ENCODE results near the gene IRAK3. TPM values are rescaled to one million over a fixed set of nuclear protein-coding genes. Genes with fewer than 3 reads are reported as not detected.
"Not testable (repeated sequence)": the region's sequence is repeated elsewhere in the genome, so short reads cannot be mapped to it uniquely, and the experiment has no call there.

IRAK3 gene
- total RNA-seq, 2 experiments from 2014 or later, result 0.21 to 0.25 TPM

- ChIA-PET POLR2A (no interaction called here), CTCF (interaction anchor here (0.8 kb wide), 2 partner anchors 9 to 23 kb away, joined by 3 read pairs; no protein-coding TSS in a partner anchor)
Observed at GRCh38 chr12:66199831-66200509, 11.0 kb downstream of the IRAK3 start.

- ChIA-PET CTCF (interaction anchor here (0.6 kb wide), 1 partner anchor 34 kb away, joined by 3 read pairs; the partner anchor contains the start of gene TMBIM4), POLR2A (no interaction called here)
Observed at GRCh38 chr12:66203820-66204219, 14.8 kb downstream of the IRAK3 start.

DNA sequence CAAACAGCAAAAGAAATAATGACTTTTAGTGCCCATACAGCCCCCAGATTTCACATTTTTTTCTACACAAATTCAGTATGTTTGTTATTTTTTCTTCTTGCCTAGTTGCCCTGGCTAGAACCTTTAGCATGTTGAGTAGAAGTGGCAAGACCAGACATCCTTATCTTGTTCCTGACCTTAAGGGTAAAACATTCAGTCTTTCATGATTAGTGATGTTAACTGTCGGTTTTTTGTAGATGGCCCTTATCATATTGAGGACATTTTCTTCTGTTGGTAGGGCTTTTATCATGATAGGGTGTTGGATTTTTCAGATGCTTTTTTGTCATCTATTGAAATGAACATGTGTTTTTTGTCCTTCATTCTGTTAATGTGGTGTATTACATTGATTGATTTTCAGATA, 17.1 kb downstream of the IRAK3 start:
- ChIA-PET POLR2A (no interaction called here), CTCF (no interaction called here)

DNA sequence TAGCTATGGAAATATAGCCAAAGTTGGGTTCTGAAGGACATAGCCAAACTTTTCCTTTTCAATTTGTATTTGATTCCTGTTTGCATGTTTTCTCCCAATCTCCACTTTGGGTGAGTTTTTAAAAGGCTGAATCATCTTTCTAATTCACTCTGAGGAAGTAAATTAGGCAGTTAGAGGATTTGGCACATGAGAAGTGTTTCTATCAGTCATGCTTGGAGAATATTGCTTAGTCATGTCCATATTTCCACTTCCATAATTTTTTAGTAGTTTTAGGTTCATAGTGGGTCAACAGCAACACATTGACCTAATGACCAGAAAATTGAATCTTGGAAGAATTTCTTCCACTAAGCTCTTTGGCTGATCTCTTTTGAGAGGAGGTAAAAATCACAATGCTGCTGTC, 21.8 kb downstream of the IRAK3 start:
- ChIA-PET POLR2A (no interaction called here), CTCF (no interaction called here)

- CTCF ChIA-PET, POLR2A ChIA-PET: not testable (repeated sequence)
Observed at GRCh38 chr12:66211573-66211972, 22.6 kb downstream of the IRAK3 start.

DNA sequence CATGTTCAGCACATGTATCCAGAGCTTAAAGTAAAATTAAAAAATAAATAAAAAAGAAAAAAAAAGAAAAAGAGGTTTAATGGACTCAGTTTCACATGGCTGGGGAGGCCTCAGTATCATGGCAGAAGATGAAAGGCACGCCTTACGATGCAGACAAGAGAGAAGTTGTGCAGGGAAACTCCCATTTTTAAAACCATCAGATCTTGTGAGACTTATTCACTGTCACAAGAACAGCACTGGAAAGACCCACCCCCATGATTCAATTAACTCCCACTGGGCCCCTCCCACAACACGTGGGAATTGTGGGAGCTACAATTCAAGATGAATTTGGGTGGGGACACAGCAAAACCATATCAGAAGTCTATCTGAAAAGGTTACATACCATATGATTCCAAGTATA, 24.0 kb downstream of the IRAK3 start:
- POLR2A ChIA-PET, result not testable (repeated sequence)

DNA sequence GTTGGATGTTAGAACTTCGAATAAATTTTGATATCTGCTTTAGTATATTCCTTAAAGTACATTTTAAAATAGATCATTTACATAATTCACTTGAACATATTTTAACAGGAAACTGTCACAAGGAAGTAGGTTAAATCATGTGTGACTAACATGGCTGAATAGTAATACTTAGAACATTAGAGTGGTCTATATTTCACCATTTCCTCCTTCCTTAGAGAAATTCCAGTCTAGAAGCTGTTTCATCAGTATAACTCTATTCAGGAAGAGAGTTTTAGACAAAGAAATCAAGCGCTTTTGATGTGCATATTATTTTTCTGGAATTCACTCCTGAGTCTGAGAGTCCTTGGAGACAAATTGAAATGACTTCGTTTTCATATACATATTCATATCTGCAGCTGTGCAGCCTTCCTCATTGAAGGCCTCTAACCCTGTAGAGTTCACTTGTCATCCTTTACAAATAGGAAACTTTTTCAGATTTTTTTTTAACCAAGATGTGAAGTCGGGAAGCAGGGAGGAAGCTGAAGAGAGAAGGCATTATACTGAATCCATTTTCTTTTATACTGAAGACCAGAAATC, 28.4 kb downstream of the IRAK3 start:
- CTCF ChIA-PET, result no interaction called here
- POLR2A ChIA-PET, result no interaction called here

More for the DNA sequence above, 24.0 kb downstream of the IRAK3 start:
- CTCF ChIA-PET, result not testable (repeated sequence)

GRCh38 chr12:66228462-66228861, 39.4 kb downstream of the IRAK3 start:
- POLR2A ChIA-PET, result no interaction called here
- CTCF ChIA-PET, result no interaction called here

DNA sequence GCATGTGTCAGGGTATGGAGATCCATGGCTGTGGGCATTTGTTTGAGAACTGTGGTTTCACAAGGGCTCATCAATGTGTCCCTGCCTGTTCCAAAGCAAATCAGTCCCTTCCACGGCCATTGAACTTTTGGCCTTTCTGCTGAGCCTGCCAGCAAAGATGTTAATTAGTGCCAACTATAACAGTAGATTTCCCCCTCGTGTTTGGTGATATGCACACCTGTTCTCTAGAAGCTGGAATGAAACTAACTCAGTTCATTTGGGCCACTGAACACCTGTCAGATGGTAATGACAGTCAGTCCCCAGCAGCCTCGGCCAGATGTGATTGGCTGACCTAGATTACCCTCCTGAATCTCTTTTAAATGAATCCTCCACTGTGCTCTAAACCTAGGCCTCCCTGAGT, 43.2 kb downstream of the IRAK3 start:
- ChIA-PET CTCF (no interaction called here), POLR2A (no interaction called here)

- POLR2A ChIA-PET, result interaction anchor here (0.8 kb wide), 1 partner anchor 65 kb away, joined by 4 read pairs; no protein-coding TSS in a partner anchor
- CTCF ChIA-PET, result not testable (repeated sequence)
Observed at GRCh38 chr12:66234037-66234693, 45.2 kb downstream of the IRAK3 start.

DNA sequence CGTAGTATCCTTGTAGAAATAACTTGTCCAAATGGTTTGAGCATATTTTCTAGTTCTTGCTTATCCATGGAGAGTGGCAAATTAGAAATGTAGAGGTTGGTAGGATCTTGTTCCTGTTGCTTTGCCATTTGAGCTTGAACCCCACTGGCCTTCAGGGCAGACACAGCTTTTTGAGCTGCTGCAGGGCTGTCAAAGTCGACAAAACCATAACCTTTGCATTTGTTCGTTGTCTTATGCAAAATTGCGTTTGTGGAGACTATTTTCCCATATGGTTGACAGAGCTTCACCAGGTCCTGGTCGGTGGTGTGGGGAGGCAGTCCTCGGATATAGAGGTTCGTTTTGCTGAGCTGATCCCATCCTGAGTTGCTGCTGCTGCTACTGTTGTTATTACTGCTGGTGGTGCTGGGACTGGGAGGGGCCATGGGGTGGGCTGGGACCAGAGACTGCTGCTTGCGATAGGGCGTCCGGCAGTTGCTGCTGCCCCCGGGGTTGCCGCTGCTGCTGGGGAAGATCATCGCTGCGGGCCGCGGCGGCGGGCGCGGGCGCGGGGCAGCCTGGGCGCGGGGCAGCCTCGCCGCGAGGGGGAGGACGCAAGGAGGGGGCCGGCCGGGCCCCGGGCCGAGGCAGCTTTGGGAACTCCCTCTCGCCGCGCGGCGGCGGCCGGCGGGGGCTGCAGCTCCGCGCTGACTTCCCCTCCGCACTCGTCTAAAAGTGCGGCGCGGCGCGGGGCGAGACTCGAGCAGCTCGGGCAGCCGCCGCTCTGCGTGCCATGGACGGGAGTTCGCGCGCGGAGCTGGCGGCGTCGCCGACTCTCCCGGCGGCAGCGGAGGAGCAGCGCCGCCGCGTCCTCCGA, 46.0 kb downstream of the IRAK3 start:
- ChIA-PET POLR2A (interaction anchor here (0.8 kb wide), 1 partner anchor 66 kb away, joined by 4 read pairs; no protein-coding TSS in a partner anchor), CTCF (interaction anchor here (0.7 kb wide), 1 partner anchor 174 kb away, joined by 4 read pairs; no protein-coding TSS in a partner anchor)

DNA sequence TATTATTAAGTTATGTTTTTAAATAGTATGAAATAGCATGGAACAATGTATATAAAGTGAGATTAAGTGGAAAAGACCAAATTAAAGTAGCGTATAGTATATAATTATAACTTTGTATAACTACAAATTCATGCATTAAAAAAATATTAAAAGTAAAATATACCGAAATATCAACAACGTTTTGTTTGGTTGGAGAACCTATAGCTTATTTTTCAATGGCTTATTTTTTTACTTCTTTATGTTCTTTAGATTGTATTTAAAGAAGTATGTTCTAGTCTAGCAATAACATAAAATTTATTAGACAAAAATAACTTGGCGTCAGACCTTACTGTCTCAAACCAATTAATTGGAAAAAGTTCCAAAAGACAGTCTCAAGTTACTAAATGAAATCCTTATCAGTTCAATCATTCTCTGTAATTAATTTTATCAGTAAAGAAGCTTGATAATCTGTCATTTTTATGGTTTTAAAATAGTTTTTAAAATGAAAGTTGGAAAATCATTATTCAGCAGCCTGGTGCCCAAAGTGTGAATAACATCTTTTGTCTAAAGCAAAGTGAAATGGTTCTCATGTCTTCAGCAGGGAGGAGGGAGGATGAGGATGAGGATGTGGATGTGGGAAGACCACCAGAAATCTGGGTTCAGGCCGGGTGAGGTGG, 46.7 kb downstream of the IRAK3 start:
- POLR2A ChIA-PET, result no interaction called here
- CTCF ChIA-PET, result interaction anchor here (0.7 kb wide), 1 partner anchor 173 kb away, joined by 4 read pairs; no protein-coding TSS in a partner anchor

GRCh38 chr12:66236282-66236675, 47.3 kb downstream of the IRAK3 start:
- ChIA-PET CTCF (interaction anchor here (0.7 kb wide), 1 partner anchor 1539 kb away, joined by 4 read pairs; no protein-coding TSS in a partner anchor), POLR2A (interaction anchor here (0.7 kb wide), 1 partner anchor 48 kb away, joined by 5 read pairs; no protein-coding TSS in a partner anchor)

DNA sequence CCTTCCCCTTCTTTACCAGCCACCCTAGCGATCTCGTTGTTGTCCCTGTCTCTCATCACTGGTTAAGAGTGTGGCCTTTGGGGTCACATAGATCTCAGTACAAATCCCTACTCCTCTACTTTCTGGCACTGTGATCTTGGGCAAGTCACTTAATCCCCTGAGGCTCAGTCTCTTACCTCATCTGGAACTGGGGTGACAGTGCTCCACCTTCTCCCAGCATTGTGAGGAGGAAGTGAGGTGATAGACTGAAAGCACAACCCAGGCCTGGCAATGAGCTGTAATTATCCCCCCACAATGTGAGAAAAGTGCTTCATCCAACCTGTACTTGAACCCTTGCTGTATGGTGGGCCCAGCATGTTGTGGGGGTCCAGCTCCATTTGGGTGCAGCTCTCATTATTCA, 48.0 kb downstream of the IRAK3 start:
- POLR2A ChIA-PET, result no interaction called here
- CTCF ChIA-PET, result no interaction called here

GRCh38 chr12:66237505-66238175, 48.6 kb downstream of the IRAK3 start:
- ChIA-PET CTCF (no interaction called here), POLR2A (no interaction called here)

DNA sequence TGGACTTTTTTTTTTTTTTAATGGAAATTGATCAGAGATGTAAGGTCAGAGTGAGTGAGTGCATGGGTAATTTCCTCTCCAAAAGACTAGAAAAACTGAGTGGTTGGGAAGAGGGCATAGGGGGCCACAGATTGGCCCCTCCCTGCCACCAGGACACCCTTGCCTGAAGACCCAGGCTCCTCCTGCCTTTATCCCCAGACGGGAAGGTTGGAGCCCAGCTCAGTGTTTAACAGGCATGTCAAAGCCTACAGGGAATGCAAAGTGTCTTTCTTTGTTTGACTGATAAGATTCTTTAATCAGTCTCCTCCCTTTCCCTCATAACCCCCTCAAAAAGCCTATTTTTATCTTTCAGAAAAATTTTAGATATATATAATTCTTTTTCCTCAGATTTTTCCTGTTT, 50.3 kb downstream of the IRAK3 start:
- CTCF ChIA-PET, result no interaction called here
- POLR2A ChIA-PET, result no interaction called here

GRCh38 chr12:66240096-66240820, 51.2 kb downstream of the IRAK3 start:
- CTCF ChIA-PET, result interaction anchor here (0.6 kb wide), 1 partner anchor 161 kb away, joined by 3 read pairs; no protein-coding TSS in a partner anchor
- POLR2A ChIA-PET, result no interaction called here

All from activated CD8-positive, alpha-beta memory T cell treated with anti-CD3 and anti-CD28 coated beads for 36 hours (primary cell).